Tibial artery (tissue), 4 donors: ENCODE results near the gene ITPK1.

Experiments used
- DNase-seq, 2 donors: peaks; one replicate each; pipeline ENCODE4 v3.0.0-alpha.2; 2019
- H3K27ac ChIP-seq, 2 donors: fragments of 200-600 bp; sonication (generic) in 1 of 2; 1 replicate in 1 of 2; 2 replicates in 1 of 2; pipeline ENCODE4 v1.5.1; 2018 to 2019; ENCODE audit warnings: mild to moderate bottlenecking in 1 of 2
- H3K27me3 ChIP-seq, 2 donors: fragments of 200-600 bp; sonication (generic) in 1 of 2; one replicate each; pipeline versions ENCODE4 v1.5.1 to v1.6.0; 2016 to 2019
- H3K36me3 ChIP-seq, 3 donors: fragments of 200-600 bp; sonication (generic) in 2 of 3; one replicate each; pipeline ENCODE4 v1.5.1; 2016 to 2019; ENCODE audit warnings: mild to moderate bottlenecking in 2 of 3
- H3K4me1 ChIP-seq, 4 donors: fragments of 200-600 bp; sonication (generic) in 2 of 4; 1 replicate in 3 of 4; 2 replicates in 1 of 4; pipeline ENCODE4 v1.5.1; 2016 to 2019
- H3K4me3 ChIP-seq, 2 donors: fragments of 200-600 bp; sonication (generic) in 1 of 2; 1 replicate in 1 of 2; 2 replicates in 1 of 2; pipeline ENCODE4 v1.5.1; 2018 to 2019; ENCODE audit warnings: mild to moderate bottlenecking in 2 of 2
- H3K9me3 ChIP-seq, 3 donors: fragments of 200-600 bp; sonication (generic) in 1 of 3; one replicate each; pipeline ENCODE4 v1.5.1; 2016 to 2019
- CTCF ChIP-seq, 2 experiments: fragments of 200-600 bp in 1 of 2; fragments of 450-650 bp in 1 of 2; IDR thresholded peaks; one replicate each; pipeline ENCODE4 v1.5.1; 2017 to 2019; ENCODE audit warnings: antibody characterized with exemption in 2 of 2, mild to moderate bottlenecking in 1 of 2, moderate library complexity in 1 of 2
- intact Hi-C: fragments of 100-400 bp; cut with DNase I; formaldehyde crosslinking; loops from one replicate; pipeline ENCODE4 v1.15.0; 2023; ENCODE audit warnings: low total_unique reads

The ITPK1 gene

GRCh38 chr14:92906420-92906819 is 209.3 kb downstream of the ITPK1 start:
- intact Hi-C loops: no loop called here
- Histone ChIP-seq H3K36me3 (no peaks in the 10 kb centered on the region), H3K4me3 (no peak overlapping the region), H3K9me3 (no peaks in the 10 kb centered on the region), H3K4me1 (no peaks in the 10 kb centered on the region), H3K27ac (no peak overlapping the region), H3K27me3 (peaks cover 0 to 20% of the 10 kb centered on the region in 2 donors)
- no peak for DNase-seq
- TF ChIP-seq CTCF (IDR thresholded peaks at IDR 0.05): no peak

GRCh38 chr14:92905667-92906066 is 210.1 kb downstream of the ITPK1 start:
- no peak for DNase-seq
- H3K4me1 ChIP-seq: no peaks in the 10 kb centered on the region
- H3K9me3 ChIP-seq: no peaks in the 10 kb centered on the region
- H3K27ac ChIP-seq: no peak overlapping the region
- TF ChIP-seq CTCF (IDR thresholded peaks at IDR 0.05): no peak
- no peaks in the 10 kb centered on the region for H3K36me3 ChIP-seq
- intact Hi-C loops: no loop called here
- peaks cover 0 to 20% of the 10 kb centered on the region in 2 donors for H3K27me3 ChIP-seq
- H3K4me3 ChIP-seq: no peak overlapping the region

- Histone ChIP-seq H3K27me3 (peaks cover 0 to 31% of the 10 kb centered on the region in 2 donors), H3K4me1 (no peaks in the 10 kb centered on the region), H3K9me3 (no peaks in the 10 kb centered on the region), H3K27ac (no peak overlapping the region), H3K36me3 (no peaks in the 10 kb centered on the region), H3K4me3 (no peak overlapping the region)
- DNase-seq: no peak
- intact Hi-C loops: no loop called here
- TF ChIP-seq CTCF (IDR thresholded peaks at IDR 0.05): no peak
These were observed 212.4 kb downstream of the ITPK1 start for GRCh38 chr14:92903359-92903758.

- DNase-seq: no peak
- intact Hi-C loops: no loop called here
- H3K27ac ChIP-seq: no peak overlapping the region
These were observed 213.0 kb downstream of the ITPK1 start for GRCh38 chr14:92902726-92903125.

GRCh38 chr14:92902191-92902590 is 213.5 kb downstream of the ITPK1 start:
- TF ChIP-seq CTCF (IDR thresholded peaks at IDR 0.05): no peak
- Histone ChIP-seq H3K4me1 (no peaks in the 10 kb centered on the region), H3K36me3 (no peaks in the 10 kb centered on the region), H3K9me3 (no peaks in the 10 kb centered on the region), H3K4me3 (no peak overlapping the region), H3K27ac (no peak overlapping the region), H3K27me3 (peaks cover 0 to 37% of the 10 kb centered on the region in 2 donors)
- intact Hi-C loops: no loop called here
- DNase-seq: no peak

More at GRCh38 chr14:92902726-92903125, 213.0 kb downstream of the ITPK1 start:
- no peak for TF ChIP-seq CTCF (IDR thresholded peaks at IDR 0.05)
- Histone ChIP-seq H3K4me3 (no peak overlapping the region), H3K9me3 (no peaks in the 10 kb centered on the region), H3K27me3 (peaks cover 0 to 37% of the 10 kb centered on the region in 2 donors), H3K36me3 (no peaks in the 10 kb centered on the region), H3K4me1 (no peaks in the 10 kb centered on the region)

- no peak for DNase-seq
- Histone ChIP-seq H3K36me3 (no peaks in the 10 kb centered on the region), H3K27ac (no peak overlapping the region), H3K4me3 (no peak overlapping the region), H3K27me3 (peaks cover 0 to 37% of the 10 kb centered on the region in 2 donors), H3K4me1 (no peaks in the 10 kb centered on the region), H3K9me3 (no peaks in the 10 kb centered on the region)
- intact Hi-C loops: no loop called here
- TF ChIP-seq CTCF (IDR thresholded peaks at IDR 0.05): no peak
These were observed 215.1 kb downstream of the ITPK1 start for GRCh38 chr14:92900660-92901059.
